Non-pigmented ciliary epithelial cell (primary cell): ENCODE data around the gene E2F2.

ENCODE experiments used
- DNase-seq: peaks from one replicate; pipeline ENCODE4 v3.0.0-alpha.2; 2010; ENCODE audit warnings: low read depth

Gene E2F2

GRCh38 chr1:23563003-23563402 is 32.0 kb upstream of the E2F2 start:
- no peak for DNase-seq

DNA sequence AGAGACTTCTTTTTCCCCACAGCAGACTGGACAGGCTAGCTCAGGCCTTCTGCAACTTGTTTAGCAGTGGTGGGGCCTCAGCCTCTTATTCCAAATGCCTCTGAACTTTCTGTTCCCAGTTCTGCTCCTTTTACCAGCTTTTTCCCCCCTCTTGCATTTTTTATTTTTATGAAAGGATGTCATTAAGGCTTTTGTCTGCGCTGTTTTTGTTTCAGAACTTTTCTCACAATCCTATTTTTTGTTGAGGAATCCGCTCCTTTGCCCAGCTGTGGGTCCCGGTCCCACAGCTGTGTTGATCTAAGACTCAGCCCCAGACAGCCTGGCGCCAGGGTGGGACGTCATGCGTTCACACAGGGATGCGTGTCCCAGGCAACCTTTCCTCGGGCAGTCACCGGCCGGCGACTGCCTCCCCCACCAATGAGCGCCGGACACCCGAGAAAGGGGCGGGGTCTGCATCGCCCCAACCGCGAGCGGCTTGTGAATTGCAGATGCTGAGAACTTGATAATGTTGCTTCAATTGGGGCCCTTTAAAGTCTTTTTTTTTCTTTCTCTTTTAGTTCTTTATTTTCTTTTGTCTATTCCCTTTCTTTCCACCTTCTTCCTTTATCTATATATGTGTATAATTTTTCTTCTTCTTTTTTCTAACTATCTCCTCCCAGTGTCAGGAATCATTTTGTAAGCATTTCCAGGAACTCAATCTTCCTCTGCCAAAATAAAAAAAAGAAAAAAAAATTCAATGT is 31.3 kb upstream of the E2F2 start:
- peak; percentile 95 for DNase-seq

- no peak for DNase-seq
These were observed 30.7 kb upstream of the E2F2 start for GRCh38 chr1:23561813-23562100.

- DNase-seq = no peak
These were observed 30.2 kb upstream of the E2F2 start for GRCh38 chr1:23561076-23561812.

DNA sequence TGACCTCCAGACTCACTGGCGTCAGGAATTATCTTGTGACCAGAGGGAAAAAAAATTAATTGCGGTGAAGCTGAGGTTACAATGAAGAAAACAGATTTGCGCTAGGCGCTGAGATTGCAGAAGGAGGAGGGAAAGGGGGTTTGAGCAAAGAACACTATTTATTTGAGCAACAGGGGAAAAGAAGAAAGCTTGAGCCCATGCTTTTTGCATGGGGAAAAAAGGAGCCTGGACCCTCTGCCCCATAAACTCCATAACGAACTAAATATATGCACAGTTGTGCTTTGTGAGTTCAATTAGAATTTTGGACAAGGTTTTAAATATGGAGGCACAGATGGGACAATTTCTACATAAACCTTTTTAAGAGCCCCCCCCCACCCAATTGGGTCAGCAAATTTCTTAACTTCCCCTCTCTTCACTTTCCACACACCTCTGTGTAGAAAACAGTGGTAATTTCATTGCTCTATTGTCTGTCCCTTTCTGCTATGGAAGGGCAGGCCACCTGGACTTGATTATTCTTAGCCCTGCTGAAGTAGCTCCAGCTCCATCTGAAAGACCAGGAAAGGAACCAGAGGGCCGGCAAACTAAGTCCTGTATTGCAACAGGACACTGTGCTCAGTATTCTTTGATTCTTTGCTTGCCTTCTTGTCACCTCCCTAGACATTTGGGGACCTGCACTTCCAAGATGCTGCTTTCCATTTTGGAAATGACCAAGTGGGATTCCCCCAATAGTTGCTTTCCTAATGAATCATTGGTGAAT is 29.1 kb upstream of the E2F2 start:
- no peak for DNase-seq

GRCh38 chr1:23559136-23559984 is 28.3 kb upstream of the E2F2 start, which contains the start of gene ID3:
ID3 (minus strand) TSS chr1:23559501; CDS start chr1:23559426, 75 bp downstream.
- no peak for DNase-seq

DNA sequence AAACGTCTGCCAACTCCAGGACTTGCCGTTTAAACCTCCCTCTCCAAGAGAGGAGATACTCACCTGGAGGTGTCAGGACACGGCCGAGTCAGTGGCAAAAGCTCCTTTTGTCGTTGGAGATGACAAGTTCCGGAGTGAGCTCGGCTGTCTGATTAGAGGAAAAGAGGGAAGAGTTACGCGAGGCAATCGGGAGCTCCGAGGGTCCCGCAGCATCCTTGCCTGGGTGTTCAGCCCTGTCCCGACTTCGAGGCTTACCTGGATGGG is 27.8 kb upstream of the E2F2 start:
- DNase-seq = no peak

DNA sequence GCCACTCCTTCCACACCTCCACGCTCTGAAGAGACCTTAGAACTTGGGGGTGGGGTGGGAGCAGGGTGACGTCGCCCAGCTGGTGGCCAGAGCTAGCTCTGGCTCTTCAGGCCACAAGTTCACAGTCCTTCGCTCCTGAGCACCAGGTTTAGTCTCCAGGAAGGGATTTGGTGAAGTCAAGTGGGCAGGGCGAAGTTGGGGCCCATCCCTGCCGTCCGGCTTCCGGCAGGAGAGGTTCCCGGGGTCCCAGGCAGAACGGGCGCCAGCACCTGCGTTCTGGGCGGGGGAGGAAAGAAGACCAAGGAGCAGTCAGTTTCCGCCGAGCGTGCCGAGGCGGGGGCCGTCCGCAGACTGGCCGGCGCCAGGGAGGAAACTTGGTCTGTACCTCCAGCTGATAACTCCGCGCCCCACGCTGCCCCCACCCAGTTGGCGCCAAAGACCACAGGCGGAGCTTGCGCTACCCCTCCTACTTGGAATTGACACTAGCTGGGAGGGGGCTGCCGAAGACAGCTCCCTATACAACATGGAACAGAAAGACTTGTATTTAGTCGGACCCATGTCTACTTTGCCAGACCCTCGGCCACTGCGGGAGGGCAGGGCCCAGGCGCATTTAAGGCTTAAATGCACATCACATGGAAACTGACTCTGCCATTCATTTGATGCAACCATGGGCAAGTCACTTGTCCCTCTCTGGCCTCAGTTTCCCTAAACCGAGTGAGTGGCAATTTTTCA is 27.3 kb upstream of the E2F2 start:
- DNase-seq = no peak

- no peak for DNase-seq
These were observed 26.6 kb upstream of the E2F2 start for GRCh38 chr1:23557471-23558124.

DNA sequence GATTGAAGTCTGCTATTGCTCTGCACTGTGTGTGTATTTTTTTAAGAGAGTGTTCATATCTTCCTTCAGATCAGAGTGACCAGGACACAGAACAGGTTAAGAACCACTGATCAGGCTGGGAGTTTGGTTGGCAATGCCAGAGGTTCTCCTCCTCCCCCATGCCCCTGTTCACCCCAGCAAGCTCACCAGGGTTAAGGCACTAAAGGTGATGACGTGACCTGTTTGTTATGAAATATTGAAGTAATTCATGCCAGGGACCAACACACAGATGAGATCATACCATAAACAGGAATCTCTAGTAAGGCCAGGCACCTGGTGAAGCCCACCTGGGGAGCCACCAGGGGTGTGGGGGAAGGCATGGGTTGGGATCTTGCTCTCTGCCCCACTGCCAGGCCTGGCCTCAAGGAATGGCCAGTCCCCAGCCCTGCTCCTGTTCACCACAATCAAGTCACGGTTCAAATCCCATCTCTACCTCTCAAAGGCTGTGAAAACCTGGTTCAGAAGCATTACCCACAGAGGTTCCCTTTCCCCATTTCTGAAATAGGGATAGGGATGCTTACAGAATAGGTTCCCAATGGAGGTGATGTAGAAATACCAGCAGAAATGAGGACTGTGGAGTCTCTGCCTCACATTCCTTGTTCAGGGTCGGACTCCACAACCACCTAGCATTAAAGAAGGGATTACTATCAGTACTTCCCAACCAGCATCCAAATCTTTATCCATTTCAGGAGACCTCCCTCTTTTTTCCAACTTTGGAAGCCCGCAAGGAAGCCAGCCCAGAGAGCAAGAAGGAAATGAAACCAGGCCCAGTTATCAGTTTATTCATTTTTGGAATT is 25.8 kb upstream of the E2F2 start:
- DNase-seq = no peak

DNA sequence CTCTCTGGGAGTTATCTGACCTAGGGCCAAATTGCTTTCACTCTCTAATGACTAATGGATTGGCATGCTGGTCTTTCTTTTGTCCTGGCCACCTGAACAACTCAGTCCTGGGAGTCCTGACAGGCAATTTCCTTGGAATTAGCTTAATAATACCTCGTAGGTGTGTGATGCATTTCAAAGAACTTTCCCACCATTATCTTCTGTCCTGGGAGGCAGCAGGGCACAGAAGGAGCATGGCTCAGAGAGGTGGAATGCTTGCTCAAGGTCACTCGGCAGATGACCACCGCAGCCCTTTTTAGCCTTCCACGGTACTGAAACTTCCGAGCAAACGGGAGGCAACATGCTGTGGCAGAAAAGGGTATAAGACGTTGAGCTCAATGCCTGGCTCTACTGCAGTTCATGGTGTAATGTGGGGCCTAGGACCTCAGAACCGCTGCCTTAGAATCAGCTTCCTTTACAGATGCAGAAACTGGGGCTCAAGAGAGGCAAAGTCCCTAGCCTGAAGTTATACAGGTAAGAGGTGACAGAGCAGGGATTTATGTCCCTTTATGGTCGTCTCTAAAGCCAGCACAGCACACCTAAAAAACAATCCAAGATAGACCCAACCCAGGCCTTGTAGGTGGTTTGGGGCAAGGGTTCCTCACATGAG is 25.1 kb upstream of the E2F2 start:
- DNase-seq = no peak

DNA sequence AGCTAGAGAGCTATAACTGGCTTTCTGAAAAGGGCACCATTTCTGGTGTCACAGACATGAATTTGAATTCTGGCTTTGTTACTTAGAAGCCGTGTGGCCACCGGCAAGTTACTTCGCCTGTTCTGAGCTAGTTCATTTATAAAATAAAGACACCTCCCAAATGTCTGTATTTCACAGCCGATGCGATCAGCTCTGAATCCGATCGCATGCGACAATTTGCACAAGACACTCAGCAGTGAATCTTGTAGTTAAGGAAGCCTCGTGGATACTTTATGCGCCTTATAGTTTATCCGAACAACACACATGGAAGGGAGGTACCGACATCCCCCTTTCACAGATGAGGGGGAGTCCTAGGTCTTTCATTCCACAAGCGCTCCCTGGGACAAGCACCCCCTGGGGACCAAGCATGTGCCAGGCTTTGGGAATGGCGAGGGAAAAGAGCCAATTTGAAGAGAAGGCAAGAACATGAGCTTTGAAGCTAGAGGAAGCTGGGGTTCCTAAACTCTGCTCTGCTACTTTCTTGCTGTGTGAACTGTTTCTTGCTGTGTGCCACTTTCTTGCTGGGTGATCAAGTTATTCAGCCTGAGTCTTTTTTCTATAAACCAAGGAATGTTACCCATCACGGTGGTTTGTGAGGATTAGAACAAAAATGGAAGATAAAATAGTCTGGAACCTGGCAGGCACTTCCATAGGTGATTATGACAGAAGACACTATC is 24.4 kb upstream of the E2F2 start:
- DNase-seq = no peak

DNA sequence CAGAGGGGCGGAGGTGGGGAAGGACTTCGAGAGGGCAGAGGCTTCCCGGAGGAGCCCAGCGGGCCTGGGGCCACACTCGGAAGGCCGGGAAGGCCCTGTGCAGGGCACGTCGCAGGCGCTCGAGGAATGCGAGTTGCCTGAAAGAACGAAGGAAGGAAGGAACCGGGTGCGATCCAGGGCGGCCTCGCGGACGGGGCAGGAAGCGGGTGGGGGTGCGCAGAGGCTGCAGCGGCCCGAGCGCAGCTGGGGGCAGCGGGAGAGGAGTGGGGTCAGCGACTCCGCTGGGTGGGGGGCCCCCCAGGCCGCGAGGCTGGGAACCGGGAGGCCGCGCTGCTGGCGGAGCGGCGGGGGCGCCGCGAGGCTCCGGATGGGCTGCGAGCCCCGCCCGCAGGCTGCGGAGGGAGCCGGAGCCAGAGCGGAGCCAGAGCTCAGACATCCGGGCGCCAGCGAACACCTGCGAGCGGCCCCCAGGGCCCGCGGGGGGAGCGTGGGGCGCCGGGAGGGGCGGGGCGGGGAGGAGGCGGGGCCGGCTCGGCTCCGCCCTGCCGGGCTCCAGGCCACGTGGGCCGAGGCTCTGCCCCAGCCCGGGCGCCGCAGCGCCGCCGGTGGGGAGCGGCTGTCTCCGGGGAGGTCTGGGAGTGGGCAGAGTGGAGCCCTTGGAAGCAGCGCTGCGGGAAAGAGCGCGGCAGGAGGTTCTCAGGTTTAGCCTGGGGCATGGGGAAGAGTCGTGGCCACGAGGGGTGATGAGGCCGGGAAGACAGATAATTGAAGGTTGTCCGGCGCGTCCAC is 23.6 kb upstream of the E2F2 start:
- no peak for DNase-seq

DNA sequence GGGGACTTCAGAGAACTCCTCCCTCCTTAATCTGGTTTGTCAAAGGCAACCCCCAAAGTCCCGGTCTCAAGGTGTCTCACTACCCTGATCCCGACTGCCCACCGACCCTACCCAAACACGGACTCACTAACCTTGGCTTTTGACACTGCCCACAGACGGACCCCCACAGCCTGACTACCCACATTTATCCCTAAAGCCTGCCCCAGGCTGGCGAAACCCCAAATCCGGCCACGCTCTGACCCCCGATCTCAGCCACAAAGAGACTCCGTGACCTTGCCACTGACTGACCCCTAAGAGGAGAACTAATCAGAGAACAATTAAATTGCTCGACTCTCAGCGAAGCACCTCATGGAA is 23.1 kb upstream of the E2F2 start:
- DNase-seq = no peak

GRCh38 chr1:23553231-23554126 is 22.4 kb upstream of the E2F2 start:
- no peak for DNase-seq

GRCh38 chr1:23551849-23552248 is 20.8 kb upstream of the E2F2 start:
- no peak for DNase-seq

DNA sequence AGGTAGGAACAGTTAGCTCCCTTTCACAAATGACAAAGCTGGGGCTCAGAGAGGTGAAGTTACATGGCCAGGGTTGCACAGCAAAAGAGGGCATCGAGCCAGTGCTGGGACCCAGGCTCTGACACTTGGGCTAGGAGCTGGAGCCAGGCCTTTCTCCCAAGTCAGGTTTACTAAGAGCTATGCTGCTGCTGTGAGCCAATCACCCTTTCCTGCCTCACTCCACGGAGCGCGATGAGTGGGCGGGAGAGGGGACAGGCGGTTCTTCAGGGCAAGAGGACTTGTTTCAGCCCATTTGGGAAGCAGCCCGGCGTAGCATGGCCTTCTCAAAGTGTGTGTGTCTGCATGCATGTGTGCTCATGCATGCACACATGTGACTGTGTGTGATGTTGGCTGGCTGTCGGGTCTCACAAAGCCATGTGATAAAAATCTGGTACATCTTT is 17.7 kb upstream of the E2F2 start:
- DNase-seq = no peak
